ENCODE results near the gene LYRM1.
A peak's percentile ranks its signal among the peaks of the same experiment; 100 is the strongest.

The LYRM1 gene

DNA sequence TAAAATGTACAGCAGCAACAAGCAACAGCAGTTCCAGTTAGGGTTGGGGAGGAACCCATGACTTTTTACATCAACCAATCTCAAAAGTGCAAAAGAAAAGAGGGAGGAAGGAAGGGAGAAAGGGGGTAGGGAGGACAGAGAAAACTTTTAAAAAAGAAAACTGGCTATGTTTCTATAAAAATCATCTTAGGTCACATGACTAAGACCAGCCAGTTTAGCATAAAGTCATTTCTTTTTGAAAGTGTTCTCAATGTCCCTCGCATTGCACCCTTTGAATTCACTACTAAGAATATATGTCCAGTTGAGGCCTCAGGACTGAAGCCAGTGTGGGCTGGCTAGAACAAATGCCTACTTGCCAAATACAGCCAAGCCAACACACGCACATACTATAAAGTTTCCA is 29.3 kb upstream of the LYRM1 start:
- Histone ChIP-seq H3K79me2 (ENCODE audit: insufficient read depth, low read length) (peaks cover 74% of the 10 kb centered on the region), H3K9me3 (ENCODE audit: insufficient read depth, low read depth, low read length) (no peaks in the 10 kb centered on the region), H3K27me3 (ENCODE audit: insufficient read depth, low read length, poor library complexity, severe bottlenecking) (no peaks in the 10 kb centered on the region), H3K9me2 (replicated peaks; ENCODE audit: low read depth, low read length) (no peaks in the 10 kb centered on the region), H3K36me3 (ENCODE audit: insufficient read depth, low read length) (no peaks in the 10 kb centered on the region), H2AFZ (ENCODE audit: low read length) (no peak overlapping the region), H3K4me1 (ENCODE audit: insufficient read depth, low read length, poor library complexity, severe bottlenecking) (peaks cover 58% of the 10 kb centered on the region), H4K20me1 (ENCODE audit: insufficient read depth, low read length, poor library complexity, severe bottlenecking) (no peaks in the 10 kb centered on the region), H3K4me2 (ENCODE audit: low read depth, low read length, poor library complexity, severe bottlenecking) (no peak overlapping the region), H3K4me3 (ENCODE audit: low read length, poor library complexity, severe bottlenecking) (no peak overlapping the region), H3F3A (ENCODE audit: low read depth) (no peaks in the 10 kb centered on the region), H3K9ac (ENCODE audit: low read depth, low read length, poor library complexity, severe bottlenecking) (no peak overlapping the region)
- TF ChIP-seq EZH2phosphoT487 (IDR thresholded peaks at IDR 0.05; ENCODE audit: borderline replicate concordance) = no peak
- TF ChIP-seq, protein P1, sequence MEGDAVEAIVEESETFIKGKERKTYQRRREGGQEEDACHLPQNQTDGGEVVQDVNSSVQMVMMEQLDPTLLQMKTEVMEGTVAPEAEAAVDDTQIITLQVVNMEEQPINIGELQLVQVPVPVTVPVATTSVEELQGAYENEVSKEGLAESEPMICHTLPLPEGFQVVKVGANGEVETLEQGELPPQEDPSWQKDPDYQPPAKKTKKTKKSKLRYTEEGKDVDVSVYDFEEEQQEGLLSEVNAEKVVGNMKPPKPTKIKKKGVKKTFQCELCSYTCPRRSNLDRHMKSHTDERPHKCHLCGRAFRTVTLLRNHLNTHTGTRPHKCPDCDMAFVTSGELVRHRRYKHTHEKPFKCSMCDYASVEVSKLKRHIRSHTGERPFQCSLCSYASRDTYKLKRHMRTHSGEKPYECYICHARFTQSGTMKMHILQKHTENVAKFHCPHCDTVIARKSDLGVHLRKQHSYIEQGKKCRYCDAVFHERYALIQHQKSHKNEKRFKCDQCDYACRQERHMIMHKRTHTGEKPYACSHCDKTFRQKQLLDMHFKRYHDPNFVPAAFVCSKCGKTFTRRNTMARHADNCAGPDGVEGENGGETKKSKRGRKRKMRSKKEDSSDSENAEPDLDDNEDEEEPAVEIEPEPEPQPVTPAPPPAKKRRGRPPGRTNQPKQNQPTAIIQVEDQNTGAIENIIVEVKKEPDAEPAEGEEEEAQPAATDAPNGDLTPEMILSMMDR (conservative IDR thresholded peaks at IDR 0.05; ENCODE audit: low read length) = no peak

DNA sequence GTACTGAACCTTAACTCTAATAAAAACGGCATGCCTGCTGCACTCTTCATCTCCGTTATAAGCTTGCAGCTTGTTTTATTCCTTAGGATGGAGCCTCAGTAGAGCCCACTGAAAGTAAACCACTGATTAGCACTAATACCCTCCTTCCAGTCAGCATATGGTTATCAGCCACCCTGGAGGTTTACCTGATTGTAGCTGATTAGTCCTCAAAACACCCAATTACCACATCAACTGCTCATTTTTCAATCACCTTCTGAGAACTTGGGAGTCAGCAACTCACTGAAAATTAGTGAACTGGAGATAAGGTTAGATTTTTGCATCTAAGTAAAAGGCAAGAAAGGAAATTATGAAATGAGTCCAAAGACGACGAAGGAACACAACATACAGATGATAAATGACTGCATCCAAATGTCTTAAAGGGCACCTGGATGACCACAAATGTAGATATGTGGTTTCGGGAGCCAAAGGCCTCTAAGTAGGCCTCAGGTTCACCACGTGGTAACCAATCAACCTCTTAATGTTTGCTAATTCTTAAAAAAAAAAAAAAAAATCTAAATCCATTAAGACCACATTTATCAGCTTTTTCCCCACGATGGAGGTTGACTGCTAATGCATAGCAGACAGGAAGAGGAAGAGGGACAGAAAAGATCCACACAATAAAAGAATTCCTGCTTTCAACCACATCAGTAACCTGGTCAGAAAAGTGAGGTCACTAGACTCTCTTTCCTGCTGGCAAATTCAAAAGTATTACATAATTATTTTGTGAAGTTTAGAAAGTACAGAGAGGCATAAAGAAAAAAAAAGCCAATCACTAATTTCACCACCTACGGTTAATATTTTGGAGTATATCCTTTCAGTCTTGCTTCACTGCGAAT is 28.4 kb upstream of the LYRM1 start:
- no peak overlapping the region for H3K4me3 ChIP-seq (ENCODE audit: low read length, poor library complexity, severe bottlenecking)
- H2AFZ ChIP-seq (ENCODE audit: low read length) = no peak overlapping the region
- H3K79me2 ChIP-seq (ENCODE audit: insufficient read depth, low read length) = peaks cover 71% of the 10 kb centered on the region
- no peaks in the 10 kb centered on the region for H3K27me3 ChIP-seq (ENCODE audit: insufficient read depth, low read length, poor library complexity, severe bottlenecking)
- peak overlapping the region; percentile 12 for H3K9ac ChIP-seq (ENCODE audit: low read depth, low read length, poor library complexity, severe bottlenecking)
- no peaks in the 10 kb centered on the region for H3F3A ChIP-seq (ENCODE audit: low read depth)
- TF ChIP-seq, protein P1 (conservative IDR thresholded peaks at IDR 0.05; ENCODE audit: low read length) = no peak
- no peak for TF ChIP-seq EZH2phosphoT487 (IDR thresholded peaks at IDR 0.05; ENCODE audit: borderline replicate concordance)
- no peaks in the 10 kb centered on the region for H4K20me1 ChIP-seq (ENCODE audit: insufficient read depth, low read length, poor library complexity, severe bottlenecking)
- no peaks in the 10 kb centered on the region for H3K36me3 ChIP-seq (ENCODE audit: insufficient read depth, low read length)
- H3K9me2 ChIP-seq (replicated peaks; ENCODE audit: low read depth, low read length) = no peaks in the 10 kb centered on the region
- peaks cover 54% of the 10 kb centered on the region for H3K4me1 ChIP-seq (ENCODE audit: insufficient read depth, low read length, poor library complexity, severe bottlenecking)
- H3K4me2 ChIP-seq (ENCODE audit: low read depth, low read length, poor library complexity, severe bottlenecking) = peak overlapping the region; percentile 28
- H3K9me3 ChIP-seq (ENCODE audit: insufficient read depth, low read depth, low read length) = no peaks in the 10 kb centered on the region

DNA sequence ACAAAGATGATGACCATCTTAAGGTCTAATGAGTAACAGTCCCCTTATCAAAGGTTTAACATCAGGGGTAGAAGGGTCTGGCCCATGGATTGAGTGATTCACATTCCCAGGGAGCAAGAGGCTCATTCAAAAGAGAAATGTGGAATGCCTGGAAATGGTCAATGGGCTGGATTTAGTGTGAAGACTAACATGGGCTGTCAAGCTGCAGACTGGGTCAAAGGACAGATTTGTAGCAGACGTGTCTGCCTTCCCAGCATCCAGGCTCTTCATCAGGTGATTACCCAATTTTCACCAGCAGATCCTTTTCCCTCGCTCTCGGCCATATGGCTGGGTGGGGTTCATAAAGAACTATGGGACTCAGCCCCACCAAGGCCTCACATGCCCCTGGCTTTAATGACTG is 27.2 kb upstream of the LYRM1 start:
- no peaks in the 10 kb centered on the region for H4K20me1 ChIP-seq (ENCODE audit: insufficient read depth, low read length, poor library complexity, severe bottlenecking)
- H3K79me2 ChIP-seq (ENCODE audit: insufficient read depth, low read length) = peaks cover 71% of the 10 kb centered on the region
- H3K9ac ChIP-seq (ENCODE audit: low read depth, low read length, poor library complexity, severe bottlenecking) = no peak overlapping the region
- no peaks in the 10 kb centered on the region for H3K9me3 ChIP-seq (ENCODE audit: insufficient read depth, low read depth, low read length)
- H3K4me2 ChIP-seq (ENCODE audit: low read depth, low read length, poor library complexity, severe bottlenecking) = no peak overlapping the region
- no peaks in the 10 kb centered on the region for H3K9me2 ChIP-seq (replicated peaks; ENCODE audit: low read depth, low read length)
- no peak overlapping the region for H2AFZ ChIP-seq (ENCODE audit: low read length)
- H3F3A ChIP-seq (ENCODE audit: low read depth) = no peaks in the 10 kb centered on the region
- no peak overlapping the region for H3K4me3 ChIP-seq (ENCODE audit: low read length, poor library complexity, severe bottlenecking)
- no peaks in the 10 kb centered on the region for H3K36me3 ChIP-seq (ENCODE audit: insufficient read depth, low read length)
- TF ChIP-seq, protein P1 (conservative IDR thresholded peaks at IDR 0.05; ENCODE audit: low read length) = no peak
- TF ChIP-seq EZH2phosphoT487 (IDR thresholded peaks at IDR 0.05; ENCODE audit: borderline replicate concordance) = no peak
- no peaks in the 10 kb centered on the region for H3K27me3 ChIP-seq (ENCODE audit: insufficient read depth, low read length, poor library complexity, severe bottlenecking)
- peaks cover 54% of the 10 kb centered on the region for H3K4me1 ChIP-seq (ENCODE audit: insufficient read depth, low read length, poor library complexity, severe bottlenecking)
